HG02798 (cell line): Measurements from ENCODE around the gene CYP27A1.
A peak's percentile ranks its signal among the peaks of the same experiment; 100 is the strongest.

Experiments
- ATAC-seq: cut with Tn5 transposase; IDR thresholded peaks from one replicate; pipeline ENCODE4 v1.9.1; 2021; ENCODE audit warnings: mild to moderate bottlenecking; ENCODE audit not compliant: unreplicated experiment, poor library complexity

CYP27A1 gene

GRCh38 chr2:218781691-218782527 lies at the start of gene CYP27A1:
Gene CYP27A1, plus strand, starts transcription at chr2:218782147. Its CDS starts 36 bp downstream, at chr2:218782183.
- ATAC-seq: no peak

GRCh38 chr2:218732761-218733158 lies 49.2 kb upstream of the CYP27A1 start:
- no peak for ATAC-seq

- ATAC-seq: peak; percentile 78
Observed at GRCh38 chr2:218733171-218734021, 48.6 kb upstream of the CYP27A1 start.

- ATAC-seq: no peak
Observed at GRCh38 chr2:218734190-218734975, 47.6 kb upstream of the CYP27A1 start.

GRCh38 chr2:218736531-218736930 lies 45.4 kb upstream of the CYP27A1 start:
- no peak for ATAC-seq

GRCh38 chr2:218743068-218743467 lies 38.9 kb upstream of the CYP27A1 start:
- no peak for ATAC-seq

- ATAC-seq: peak; percentile 46
Observed at GRCh38 chr2:218744615-218745014, 37.3 kb upstream of the CYP27A1 start.

- no peak for ATAC-seq
Observed at GRCh38 chr2:218745160-218745558, 36.8 kb upstream of the CYP27A1 start.

- ATAC-seq: no peak
Observed at GRCh38 chr2:218745559-218746469, 36.1 kb upstream of the CYP27A1 start.

GRCh38 chr2:218746470-218746795 lies 35.5 kb upstream of the CYP27A1 start:
- no peak for ATAC-seq

- no peak for ATAC-seq
Observed at GRCh38 chr2:218746960-218747359, 35.0 kb upstream of the CYP27A1 start.

GRCh38 chr2:218748741-218749441 lies 33.1 kb upstream of the CYP27A1 start:
- ATAC-seq: no peak

GRCh38 chr2:218754201-218754600 lies 27.7 kb upstream of the CYP27A1 start:
- no peak for ATAC-seq

- no peak for ATAC-seq
Observed at GRCh38 chr2:218754781-218755180, 27.2 kb upstream of the CYP27A1 start.

- no peak for ATAC-seq
Observed at GRCh38 chr2:218755198-218755566, 26.8 kb upstream of the CYP27A1 start.

- ATAC-seq: no peak
Observed at GRCh38 chr2:218755567-218756404, 26.2 kb upstream of the CYP27A1 start.

GRCh38 chr2:218756599-218757377 lies 25.2 kb upstream of the CYP27A1 start:
- ATAC-seq: no peak
